ENCODE measurements around the gene ASAP2. TPM values are rescaled to one million over a fixed set of nuclear protein-coding genes. Genes with fewer than 3 reads are reported as not detected.

Gene ASAP2
- total RNA-seq, 2 experiments from 2014 or later: 0.14 to 0.15 TPM

DNA sequence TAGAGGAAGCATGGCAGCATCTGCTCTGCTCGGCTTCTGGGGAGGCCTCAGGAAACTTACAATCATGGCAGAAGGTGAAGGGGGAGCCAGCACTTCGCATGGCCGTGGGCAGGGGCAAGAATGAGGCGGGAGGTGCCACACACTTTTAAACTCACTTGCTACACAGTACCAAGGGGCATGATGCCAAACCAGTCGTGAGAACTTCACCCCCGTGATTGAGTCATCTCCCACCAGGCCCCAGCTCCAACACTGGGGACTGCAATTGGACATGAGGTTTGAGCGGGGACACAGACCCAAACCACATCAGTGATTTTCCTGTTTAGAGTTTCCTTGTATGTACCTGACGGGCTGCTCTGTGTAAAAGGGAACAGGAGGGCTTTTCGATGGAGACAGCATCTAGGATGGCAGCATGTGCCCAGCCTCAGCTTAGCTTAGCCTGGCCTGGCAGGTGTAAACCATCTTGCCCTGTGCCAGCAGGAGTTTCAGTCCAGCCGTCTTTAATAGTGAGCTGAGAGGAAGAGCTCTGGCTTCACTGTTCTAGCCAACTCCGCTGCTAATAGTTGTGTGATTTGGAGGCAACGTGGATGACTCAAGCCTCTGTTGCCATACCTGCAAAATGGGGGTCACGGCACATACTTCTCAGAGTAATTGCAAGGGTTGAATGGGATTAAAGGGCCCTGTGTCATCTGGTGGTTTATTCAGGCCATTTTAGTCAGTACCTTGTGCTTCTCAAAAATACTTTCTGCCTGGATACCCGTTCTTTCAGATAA lies 101.8 kb downstream of the ASAP2 start:
- H3K27ac Mint-ChIP-seq: no peak overlapping the region
- H3K4me1 Mint-ChIP-seq (ENCODE audit: low read depth): no peaks in the 10 kb centered on the region
- H3K27me3 Mint-ChIP-seq (ENCODE audit: low read depth): no peaks in the 10 kb centered on the region
- no peak for DNase-seq
- no peaks in the 10 kb centered on the region for H3K9me3 Mint-ChIP-seq
- H3K36me3 Mint-ChIP-seq (ENCODE audit: low read depth): no peaks in the 10 kb centered on the region
- intact Hi-C loops (cut with micrococcal nuclease): no loop called here
- CTCF ChIA-PET: no interaction called here
- no peak overlapping the region for H3K4me3 Mint-ChIP-seq

DNA sequence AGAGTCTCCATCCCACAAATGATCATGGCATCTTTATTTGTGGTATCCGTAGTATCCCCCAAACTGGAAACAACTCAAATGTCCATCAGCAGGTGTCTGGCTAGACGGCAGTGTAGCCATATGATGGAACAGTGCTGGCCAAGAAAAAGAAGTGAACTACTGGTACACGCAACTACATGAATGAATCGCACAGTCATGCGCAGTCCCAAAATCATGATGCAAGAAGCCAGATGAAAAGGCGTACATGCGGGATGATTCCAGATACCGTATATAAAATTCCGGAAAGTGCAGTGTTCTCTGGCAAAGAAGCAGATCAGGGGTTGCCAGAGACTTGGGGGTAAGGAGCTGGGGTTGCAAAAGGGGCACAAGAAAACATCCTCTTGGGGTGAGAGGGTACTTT lies 102.5 kb downstream of the ASAP2 start:
- Mint-ChIP-seq H3K36me3 (ENCODE audit: low read depth) (no peaks in the 10 kb centered on the region), H3K27ac (no peak overlapping the region), H3K4me1 (ENCODE audit: low read depth) (no peaks in the 10 kb centered on the region), H3K9me3 (no peaks in the 10 kb centered on the region), H3K4me3 (no peak overlapping the region), H3K27me3 (ENCODE audit: low read depth) (no peaks in the 10 kb centered on the region)
- CTCF ChIA-PET: no interaction called here
- intact Hi-C loops (cut with micrococcal nuclease): no loop called here
- no peak for DNase-seq

- intact Hi-C loops (cut with micrococcal nuclease): no loop called here
- no peak overlapping the region for H3K4me3 Mint-ChIP-seq
- DNase-seq: no peak
- H3K27ac Mint-ChIP-seq: no peak overlapping the region
- no peaks in the 10 kb centered on the region for H3K4me1 Mint-ChIP-seq (ENCODE audit: low read depth)
- H3K27me3 Mint-ChIP-seq (ENCODE audit: low read depth): no peaks in the 10 kb centered on the region
- H3K9me3 Mint-ChIP-seq: no peaks in the 10 kb centered on the region
- H3K36me3 Mint-ChIP-seq (ENCODE audit: low read depth): no peaks in the 10 kb centered on the region
- CTCF ChIA-PET: no interaction called here
Measured at GRCh38 chr2:9310377-9310776, 103.8 kb downstream of the ASAP2 start.

DNA sequence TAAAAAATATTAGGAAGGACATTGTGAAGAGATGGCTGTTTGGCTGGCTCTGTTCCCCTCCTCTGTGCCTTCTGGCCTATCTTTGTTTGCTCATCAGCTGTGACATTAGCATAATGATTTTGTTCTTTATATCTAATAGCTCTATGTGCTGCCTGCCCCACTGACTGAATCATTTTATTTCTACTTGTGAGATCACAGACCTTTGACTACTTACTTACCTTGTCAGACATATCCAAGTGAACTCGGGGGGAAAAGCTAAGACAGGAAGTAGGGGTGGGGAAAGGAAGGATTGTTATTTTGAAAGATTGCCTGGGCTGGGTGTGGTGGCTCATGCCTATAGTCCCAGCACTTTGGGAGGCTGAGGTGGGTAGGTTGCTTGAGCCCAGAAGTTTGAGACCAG lies 104.2 kb downstream of the ASAP2 start:
- intact Hi-C loops (cut with micrococcal nuclease): no loop called here
- CTCF ChIA-PET: no interaction called here
- Mint-ChIP-seq H3K27me3 (ENCODE audit: low read depth) (no peaks in the 10 kb centered on the region), H3K4me1 (ENCODE audit: low read depth) (no peaks in the 10 kb centered on the region), H3K9me3 (no peaks in the 10 kb centered on the region), H3K27ac (no peak overlapping the region), H3K36me3 (ENCODE audit: low read depth) (no peaks in the 10 kb centered on the region), H3K4me3 (no peak overlapping the region)
- no peak for DNase-seq

DNA sequence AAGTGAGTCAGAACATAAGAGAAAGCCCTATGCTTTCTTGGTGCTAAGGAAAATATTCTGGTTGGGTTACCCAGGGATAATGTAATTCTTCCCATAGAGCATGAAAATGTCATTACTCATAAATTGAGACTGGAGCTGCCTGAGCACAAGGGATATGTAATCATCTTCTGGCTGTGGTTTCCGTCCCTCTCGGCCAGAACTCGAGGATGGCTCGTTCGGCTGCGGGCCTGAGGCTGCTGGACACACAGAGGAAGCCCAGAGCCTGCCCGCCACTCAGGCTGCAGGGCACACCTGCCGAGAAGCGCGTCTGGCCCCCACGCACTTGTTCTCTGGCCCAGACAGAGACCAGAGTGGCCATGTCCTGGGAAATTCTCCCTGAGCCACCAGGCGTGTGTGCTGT lies 104.9 kb downstream of the ASAP2 start:
- Mint-ChIP-seq H3K27me3 (ENCODE audit: low read depth) (no peaks in the 10 kb centered on the region), H3K9me3 (no peaks in the 10 kb centered on the region), H3K4me1 (ENCODE audit: low read depth) (no peaks in the 10 kb centered on the region), H3K36me3 (ENCODE audit: low read depth) (no peaks in the 10 kb centered on the region), H3K4me3 (no peak overlapping the region), H3K27ac (no peak overlapping the region)
- intact Hi-C loops (cut with micrococcal nuclease): no loop called here
- no peak for DNase-seq
- CTCF ChIA-PET: no interaction called here

DNA sequence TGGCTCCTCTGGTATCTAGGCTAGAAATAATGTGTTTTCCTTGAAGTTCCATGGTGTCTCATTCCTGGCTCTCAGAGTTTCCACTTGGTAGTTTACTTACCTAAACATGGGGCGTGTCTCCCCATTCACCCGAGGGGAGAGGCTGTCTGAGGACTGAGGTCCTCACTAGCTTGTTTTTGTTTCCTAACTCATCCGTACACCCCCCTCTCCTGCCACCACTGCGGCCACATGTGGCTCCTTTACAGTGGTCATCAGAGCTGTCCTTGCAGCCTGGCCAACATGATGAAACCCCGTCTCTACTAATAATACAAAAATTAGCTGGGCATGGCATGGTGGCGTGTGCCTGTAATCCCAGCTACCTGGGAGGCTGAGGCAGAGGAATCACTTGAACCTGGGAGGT lies 106.0 kb downstream of the ASAP2 start:
- intact Hi-C loops (cut with micrococcal nuclease): no loop called here
- no peak for DNase-seq
- CTCF ChIA-PET: no interaction called here
- Mint-ChIP-seq H3K4me3 (no peak overlapping the region), H3K4me1 (ENCODE audit: low read depth) (no peaks in the 10 kb centered on the region), H3K27ac (no peak overlapping the region), H3K9me3 (no peaks in the 10 kb centered on the region), H3K27me3 (ENCODE audit: low read depth) (no peaks in the 10 kb centered on the region), H3K36me3 (ENCODE audit: low read depth) (no peaks in the 10 kb centered on the region)

GRCh38 chr2:9313443-9313842 lies 106.8 kb downstream of the ASAP2 start:
- Mint-ChIP-seq H3K27me3 (ENCODE audit: low read depth) (no peaks in the 10 kb centered on the region), H3K27ac (no peak overlapping the region), H3K4me1 (ENCODE audit: low read depth) (no peaks in the 10 kb centered on the region), H3K9me3 (no peaks in the 10 kb centered on the region), H3K4me3 (no peak overlapping the region), H3K36me3 (ENCODE audit: low read depth) (no peaks in the 10 kb centered on the region)
- CTCF ChIA-PET: no interaction called here
- no peak for DNase-seq
- intact Hi-C loops (cut with micrococcal nuclease): no loop called here

DNA sequence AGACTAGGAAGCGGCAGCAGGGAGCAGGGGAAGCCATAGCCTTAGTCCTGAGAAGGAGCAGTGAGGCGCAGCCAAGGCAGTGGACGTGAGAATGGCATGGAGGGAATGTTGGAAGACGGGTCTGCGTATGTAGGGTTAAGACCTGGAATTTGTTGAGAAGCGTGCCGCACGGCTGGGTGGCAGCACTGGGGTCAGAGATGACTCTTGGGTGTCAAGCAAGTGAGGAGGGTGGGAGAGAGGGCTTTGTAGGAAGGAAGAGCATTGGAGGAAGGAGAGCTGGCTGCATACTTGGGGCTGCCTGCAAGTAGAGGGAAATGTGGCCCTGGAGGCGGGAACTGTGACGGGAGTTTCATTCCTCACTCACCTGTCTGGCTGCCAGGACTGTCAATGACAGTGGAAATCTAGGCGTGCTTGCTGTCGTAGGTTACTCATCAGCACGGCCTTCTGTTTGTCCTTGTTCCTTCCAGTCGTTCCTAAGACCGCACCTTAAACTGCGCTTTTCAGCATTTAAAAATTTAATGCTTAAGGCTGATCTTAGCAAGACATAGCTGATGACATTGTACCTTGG lies 108.8 kb downstream of the ASAP2 start:
- no peak for DNase-seq
- intact Hi-C loops (cut with micrococcal nuclease): no loop called here
- Mint-ChIP-seq H3K27ac (no peak overlapping the region), H3K9me3 (no peaks in the 10 kb centered on the region), H3K27me3 (ENCODE audit: low read depth) (no peaks in the 10 kb centered on the region), H3K36me3 (ENCODE audit: low read depth) (no peaks in the 10 kb centered on the region), H3K4me1 (ENCODE audit: low read depth) (no peaks in the 10 kb centered on the region), H3K4me3 (no peak overlapping the region)
- CTCF ChIA-PET: no interaction called here

GRCh38 chr2:9317559-9317958 lies 110.9 kb downstream of the ASAP2 start:
- H3K4me3 Mint-ChIP-seq: no peak overlapping the region
- no peaks in the 10 kb centered on the region for H3K36me3 Mint-ChIP-seq (ENCODE audit: low read depth)
- H3K27me3 Mint-ChIP-seq (ENCODE audit: low read depth): no peaks in the 10 kb centered on the region
- CTCF ChIA-PET: no interaction called here
- intact Hi-C loops (cut with micrococcal nuclease): no loop called here
- no peak for DNase-seq
- no peaks in the 10 kb centered on the region for H3K9me3 Mint-ChIP-seq
- H3K27ac Mint-ChIP-seq: no peak overlapping the region
- no peaks in the 10 kb centered on the region for H3K4me1 Mint-ChIP-seq (ENCODE audit: low read depth)

DNA sequence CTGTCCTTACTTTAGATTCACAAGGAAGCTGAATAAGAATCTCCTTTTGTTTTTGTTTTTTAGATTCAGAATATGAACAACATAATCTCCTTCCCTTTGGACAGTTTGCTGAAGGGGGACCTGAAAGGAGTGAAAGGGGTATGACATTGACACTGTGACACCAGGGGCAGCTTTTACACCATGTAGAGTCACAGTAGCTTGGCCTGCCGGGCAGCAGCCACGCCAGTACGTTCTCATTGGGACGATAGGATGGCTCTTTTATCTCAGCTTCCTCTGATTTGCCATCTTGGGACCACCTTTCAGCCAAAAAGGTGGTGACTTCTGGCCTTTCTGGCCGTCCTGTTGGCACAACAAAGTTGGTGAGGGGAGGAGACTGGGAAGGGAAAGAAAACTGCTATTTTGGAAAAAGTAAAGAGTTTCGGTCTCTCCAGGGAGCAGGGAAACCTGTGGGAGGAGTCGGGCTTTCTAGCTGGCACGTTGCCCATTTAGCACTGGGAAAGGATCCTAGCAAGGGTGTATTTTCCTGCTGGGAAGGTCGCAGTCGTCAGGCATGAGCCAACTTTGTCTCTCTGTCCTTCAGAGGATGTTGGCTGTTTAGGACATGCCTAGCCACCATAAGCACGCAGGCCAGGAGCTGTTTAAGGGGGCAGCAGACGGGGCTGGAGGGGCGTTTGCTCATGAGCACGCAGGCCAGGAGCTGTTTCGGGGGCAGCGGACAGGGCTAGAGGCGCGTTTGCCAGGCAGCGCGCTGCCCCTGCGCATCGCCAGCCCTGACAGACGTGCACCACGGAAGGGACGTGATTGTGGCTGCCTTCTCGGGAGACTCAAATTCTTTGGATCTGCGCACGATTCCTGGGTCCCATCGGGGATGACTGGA lies 112.1 kb downstream of the ASAP2 start:
- Mint-ChIP-seq H3K4me1 (ENCODE audit: low read depth) (no peaks in the 10 kb centered on the region), H3K9me3 (no peaks in the 10 kb centered on the region), H3K27me3 (ENCODE audit: low read depth) (no peaks in the 10 kb centered on the region), H3K27ac (no peak overlapping the region), H3K36me3 (ENCODE audit: low read depth) (no peaks in the 10 kb centered on the region), H3K4me3 (no peak overlapping the region)
- intact Hi-C loops (cut with micrococcal nuclease): no loop called here
- CTCF ChIA-PET: interaction anchor here (0.6 kb wide), 1 partner anchor 187 kb away, joined by 4 read pairs; no protein-coding TSS in a partner anchor
- DNase-seq: no peak

GRCh38 chr2:9319338-9319715 lies 112.7 kb downstream of the ASAP2 start:
- no peaks in the 10 kb centered on the region for H3K4me1 Mint-ChIP-seq (ENCODE audit: low read depth)
- no peaks in the 10 kb centered on the region for H3K36me3 Mint-ChIP-seq (ENCODE audit: low read depth)
- no peak overlapping the region for H3K27ac Mint-ChIP-seq
- DNase-seq: no peak
- no peak overlapping the region for H3K4me3 Mint-ChIP-seq
- intact Hi-C loops (cut with micrococcal nuclease): no loop called here
- H3K27me3 Mint-ChIP-seq (ENCODE audit: low read depth): no peaks in the 10 kb centered on the region
- CTCF ChIA-PET: no interaction called here
- no peaks in the 10 kb centered on the region for H3K9me3 Mint-ChIP-seq

- H3K36me3 Mint-ChIP-seq (ENCODE audit: low read depth): no peaks in the 10 kb centered on the region
- CTCF ChIA-PET: no interaction called here
- H3K9me3 Mint-ChIP-seq: no peaks in the 10 kb centered on the region
- no peak overlapping the region for H3K27ac Mint-ChIP-seq
- H3K27me3 Mint-ChIP-seq (ENCODE audit: low read depth): no peaks in the 10 kb centered on the region
- intact Hi-C loops (cut with micrococcal nuclease): no loop called here
- H3K4me3 Mint-ChIP-seq: no peak overlapping the region
- DNase-seq: no peak
- H3K4me1 Mint-ChIP-seq (ENCODE audit: low read depth): no peaks in the 10 kb centered on the region
Measured at GRCh38 chr2:9322576-9322975, 116.0 kb downstream of the ASAP2 start.

DNA sequence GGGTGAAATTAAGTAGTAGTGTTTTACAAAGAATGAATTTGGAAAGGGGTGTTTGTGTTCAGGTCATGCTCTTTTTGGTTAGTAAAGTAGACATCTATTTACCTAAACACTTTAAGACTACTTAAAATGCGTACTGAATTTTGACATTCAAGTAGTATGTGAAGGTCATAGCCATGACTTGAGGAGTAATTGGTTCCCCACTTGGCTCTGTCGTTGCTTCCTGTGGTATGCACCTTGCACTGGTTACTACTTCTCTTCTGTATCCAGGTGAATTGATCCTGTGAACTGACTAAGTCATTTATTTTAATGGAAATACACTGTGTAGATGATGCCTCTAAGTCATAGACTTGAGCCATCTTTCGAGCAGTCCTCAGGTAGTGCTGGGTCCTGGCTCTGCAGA lies 118.8 kb downstream of the ASAP2 start:
- CTCF ChIA-PET: no interaction called here
- no peaks in the 10 kb centered on the region for H3K36me3 Mint-ChIP-seq (ENCODE audit: low read depth)
- no peak overlapping the region for H3K27ac Mint-ChIP-seq
- H3K9me3 Mint-ChIP-seq: no peaks in the 10 kb centered on the region
- no peak for DNase-seq
- no peaks in the 10 kb centered on the region for H3K4me1 Mint-ChIP-seq (ENCODE audit: low read depth)
- H3K4me3 Mint-ChIP-seq: no peak overlapping the region
- intact Hi-C loops (cut with micrococcal nuclease): no loop called here
- no peaks in the 10 kb centered on the region for H3K27me3 Mint-ChIP-seq (ENCODE audit: low read depth)
